Neuronal stem cell (in vitro differentiated cells): ENCODE measurements around the gene C4orf50.

ENCODE experiments used
- DNase-seq: peaks from one replicate; pipeline ENCODE4 v3.0.0-alpha.2; 2013; ENCODE audit warnings: low spot score
- H2AFZ ChIP-seq: one replicate; pipeline ENCODE4 v1.6.1; 2013; ENCODE audit warnings: mild to moderate bottlenecking, low read length, inconsistent platforms
- H2AK5ac ChIP-seq: 2 replicates; pipeline ENCODE4 v1.6.1; 2013; ENCODE audit warnings: low read depth, mild to moderate bottlenecking, inconsistent platforms, low read length, moderate library complexity, mixed read lengths
- H2BK120ac ChIP-seq: 2 replicates; pipeline ENCODE4 v1.6.1; 2013; ENCODE audit warnings: low read depth, mild to moderate bottlenecking, inconsistent platforms, low read length, moderate library complexity, mixed read lengths
- H2BK12ac ChIP-seq: one replicate; pipeline ENCODE4 v1.6.1; 2013; ENCODE audit warnings: low read length, inconsistent platforms
- H2BK15ac ChIP-seq: 2 replicates; pipeline ENCODE4 v1.6.1; 2013; ENCODE audit warnings: mild to moderate bottlenecking, low read length, inconsistent platforms, mixed read lengths
- H2BK5ac ChIP-seq: one replicate; pipeline ENCODE4 v1.6.1; 2013; ENCODE audit warnings: inconsistent platforms, mild to moderate bottlenecking, low read length, moderate library complexity
- H3K14ac ChIP-seq: one replicate; pipeline ENCODE4 v1.6.1; 2013; ENCODE audit warnings: low read length, inconsistent platforms
- H3K18ac ChIP-seq: 2 replicates; pipeline ENCODE4 v1.6.1; 2013; ENCODE audit warnings: low read length, inconsistent platforms
- H3K23ac ChIP-seq: 2 replicates; pipeline ENCODE4 v1.6.1; 2013; ENCODE audit warnings: low read depth, mild to moderate bottlenecking, mixed read lengths, low read length, inconsistent platforms; ENCODE audit not compliant: poor library complexity
- H3K27ac ChIP-seq: replicated peaks from 3 replicates; pipeline ENCODE4 v1.5.1; 2013; ENCODE audit warnings: low read length, inconsistent platforms
- H3K27me3 ChIP-seq, 3 experiments: 2 replicates each; pipeline ENCODE4 v1.6.1; 2013; ENCODE audit warnings: low read length in 3 of 3, mild to moderate bottlenecking in 2 of 3, inconsistent platforms in 1 of 3, low read depth in 1 of 3, mixed read lengths in 1 of 3, moderate library complexity in 1 of 3; ENCODE audit not compliant: control insufficient read depth in 3 of 3, insufficient read depth in 3 of 3
- H3K36me3 ChIP-seq, 2 donors: replicated peaks in 1 of 2; 2 replicates each; pipeline ENCODE4 v1.6.1; 2013; ENCODE audit warnings: low read length in 2 of 2; ENCODE audit not compliant: control insufficient read depth in 2 of 2, insufficient read depth in 2 of 2
- H3K4ac ChIP-seq: 2 replicates; pipeline ENCODE4 v1.6.1; 2013; ENCODE audit warnings: inconsistent platforms, mild to moderate bottlenecking, low read length, moderate library complexity
- H3K4me1 ChIP-seq, 2 donors: 1 replicate in 1 of 2; 2 replicates in 1 of 2; pipeline ENCODE4 v1.6.1; 2013; ENCODE audit warnings: low read length in 2 of 2, low read depth in 1 of 2; ENCODE audit not compliant: control insufficient read depth in 2 of 2, insufficient read depth in 1 of 2
- H3K4me2 ChIP-seq: one replicate; pipeline ENCODE4 v1.6.1; 2013; ENCODE audit warnings: mild to moderate bottlenecking, low read length, inconsistent platforms; ENCODE audit not compliant: insufficient read depth, poor library complexity, severe bottlenecking
- H3K4me3 ChIP-seq, 2 donors: 2 replicates each; pipeline ENCODE4 v1.5.1; 2013; ENCODE audit warnings: low read length in 2 of 2, mild to moderate bottlenecking in 2 of 2, inconsistent platforms in 1 of 2, moderate library complexity in 1 of 2
- H3K79me1 ChIP-seq: one replicate; pipeline ENCODE4 v1.6.1; 2013; ENCODE audit warnings: low read depth, mild to moderate bottlenecking, inconsistent platforms, low read length, moderate library complexity
- H3K9ac ChIP-seq: one replicate; pipeline ENCODE4 v1.6.1; 2013; ENCODE audit warnings: mild to moderate bottlenecking, low read depth, low read length, inconsistent platforms; ENCODE audit not compliant: poor library complexity
- H3K9me3 ChIP-seq, 2 donors: replicated peaks in 1 of 2; 2 replicates each; pipeline versions ENCODE3 to v1.6.1; 2013; ENCODE audit warnings: low read length in 2 of 2, mild to moderate bottlenecking in 2 of 2, inconsistent platforms in 1 of 2, low read depth in 1 of 2, mixed read lengths in 1 of 2, moderate library complexity in 1 of 2; ENCODE audit not compliant: control insufficient read depth in 2 of 2, insufficient read depth in 1 of 2
- H4K8ac ChIP-seq: one replicate; pipeline ENCODE4 v1.6.1; 2013; ENCODE audit warnings: low read depth, mild to moderate bottlenecking, inconsistent platforms, low read length, moderate library complexity
- H4K91ac ChIP-seq: one replicate; pipeline ENCODE4 v1.6.1; 2013; ENCODE audit warnings: low read length, low read depth, mild to moderate bottlenecking, inconsistent platforms; ENCODE audit not compliant: poor library complexity
- WGBS, 2 donors: extraction: QIAGEN DNeasy Blood & Tissue Kit; methylation state at CpG; one replicate each; pipeline ENCODE4 v1.1.7; 2013; ENCODE audit warnings: missing lambda C conversion rate in 2 of 2, mixed read lengths in 1 of 2; ENCODE audit not compliant: insufficient read length in 2 of 2, insufficient replicate concordance in 1 of 2; ENCODE audit errors: extremely low coverage in 2 of 2; 5-methylcytosine and 5-hydroxymethylcytosine counted together

The C4orf50 gene

GRCh38 chr4:5895287-5895686, 122.9 kb downstream of the C4orf50 start:
- no peak for DNase-seq
- peaks cover 9 to 10% of the 10 kb centered on the region in 2 donors for H3K4me1 ChIP-seq
- H3K14ac ChIP-seq, result no peak overlapping the region
- no peak overlapping the region for H3K4me3 ChIP-seq
- H4K91ac ChIP-seq, result no peak overlapping the region
- H2AK5ac ChIP-seq, result no peak overlapping the region
- no CpG with 5 or more reads among the region's 4 CpGs for WGBS, 2 donors
- H3K23ac ChIP-seq, result no peak overlapping the region
- H3K27ac ChIP-seq, result no peak overlapping the region
- H2BK12ac ChIP-seq, result no peak overlapping the region
- no peaks in the 10 kb centered on the region for H3K36me3 ChIP-seq
- H2BK15ac ChIP-seq, result no peak overlapping the region
- no peak overlapping the region for H2AFZ ChIP-seq
- no peak overlapping the region for H3K4me2 ChIP-seq
- H3K9ac ChIP-seq, result no peak overlapping the region
- no peak overlapping the region for H2BK120ac ChIP-seq
- H3K4ac ChIP-seq, result no peak overlapping the region
- no peak overlapping the region for H4K8ac ChIP-seq
- H3K27me3 ChIP-seq, result peaks cover 15 to 92% (median 49%) of the 10 kb centered on the region in 3 experiments
- no peak overlapping the region for H2BK5ac ChIP-seq
- no peak overlapping the region for H3K18ac ChIP-seq
- H3K9me3 ChIP-seq, result peaks cover 4% of the 10 kb centered on the region in 2 donors
- no peaks in the 10 kb centered on the region for H3K79me1 ChIP-seq

- H3K23ac ChIP-seq, result no peak overlapping the region
- peaks cover 15 to 82% (median 55%) of the 10 kb centered on the region in 3 experiments for H3K27me3 ChIP-seq
- H3K4ac ChIP-seq, result no peak overlapping the region
- H3K4me2 ChIP-seq, result no peak overlapping the region
- no peak for DNase-seq
- no peak overlapping the region for H3K27ac ChIP-seq
- no peak overlapping the region for H3K14ac ChIP-seq
- WGBS, 2 donors, result no CpG with 5 or more reads among the region's 7 CpGs
- no peak overlapping the region for H4K91ac ChIP-seq
- H4K8ac ChIP-seq, result no peak overlapping the region
- no peak overlapping the region for H2BK120ac ChIP-seq
- H2BK12ac ChIP-seq, result no peak overlapping the region
- no peaks in the 10 kb centered on the region for H3K36me3 ChIP-seq
- H3K9me3 ChIP-seq, result peaks cover 4% of the 10 kb centered on the region in 2 donors
- no peak overlapping the region for H3K4me3 ChIP-seq
- H2AK5ac ChIP-seq, result peak overlapping the region; percentile 27
- H3K4me1 ChIP-seq, result peaks cover 15 to 17% of the 10 kb centered on the region in 2 donors
- H3K79me1 ChIP-seq, result no peaks in the 10 kb centered on the region
- H3K18ac ChIP-seq, result no peak overlapping the region
- peak overlapping the region; percentile 24 for H3K9ac ChIP-seq
- no peak overlapping the region for H2BK5ac ChIP-seq
- H2AFZ ChIP-seq, result no peak overlapping the region
- H2BK15ac ChIP-seq, result no peak overlapping the region
Measured at GRCh38 chr4:5894266-5894665, 124.0 kb downstream of the C4orf50 start.

- no peak overlapping the region for H2AK5ac ChIP-seq
- H4K8ac ChIP-seq, result no peak overlapping the region
- H3K79me1 ChIP-seq, result no peaks in the 10 kb centered on the region
- no peak overlapping the region for H3K4ac ChIP-seq
- WGBS, 2 donors, result no CpG with 5 or more reads among the region's 8 CpGs
- peaks cover 20 to 21% of the 10 kb centered on the region in 2 donors for H3K4me1 ChIP-seq
- H3K27ac ChIP-seq, result no peak overlapping the region
- no peak overlapping the region for H2BK12ac ChIP-seq
- H3K18ac ChIP-seq, result no peak overlapping the region
- no peak overlapping the region for H2BK5ac ChIP-seq
- no peak overlapping the region for H3K9ac ChIP-seq
- no peak overlapping the region for H3K4me2 ChIP-seq
- H4K91ac ChIP-seq, result no peak overlapping the region
- no peak overlapping the region for H2BK15ac ChIP-seq
- peak overlapping the region in 1 of 2 donors; percentile 35 for H3K4me3 ChIP-seq
- no peak overlapping the region for H3K14ac ChIP-seq
- H2AFZ ChIP-seq, result no peak overlapping the region
- H3K27me3 ChIP-seq, result peaks cover 15 to 76% (median 58%) of the 10 kb centered on the region in 3 experiments
- DNase-seq, result no peak
- H3K9me3 ChIP-seq, result peaks cover 4% of the 10 kb centered on the region in 2 donors
- H3K23ac ChIP-seq, result no peak overlapping the region
- H3K36me3 ChIP-seq, result no peaks in the 10 kb centered on the region
- no peak overlapping the region for H2BK120ac ChIP-seq
Measured at GRCh38 chr4:5893591-5893990, 124.6 kb downstream of the C4orf50 start.

- peak within 1 kb of the TSS; percentile 79 for H3K4me2 ChIP-seq
- peaks cover 15 to 71% (median 58%) of the 10 kb centered on the region in 3 experiments for H3K27me3 ChIP-seq
- WGBS, 2 donors, result no CpG with 5 or more reads among the region's 67 CpGs
- H2BK5ac ChIP-seq, result no peak within 1 kb of the TSS
- H2BK120ac ChIP-seq, result no peak within 1 kb of the TSS
- peaks cover 20 to 21% of the 10 kb centered on the region in 2 donors for H3K4me1 ChIP-seq
- no peak within 1 kb of the TSS for H4K91ac ChIP-seq
- peak; percentile 72 for DNase-seq
- H2AFZ ChIP-seq, result peak within 1 kb of the TSS; percentile 83
- H3K27ac ChIP-seq, result no peak within 1 kb of the TSS
- peak within 1 kb of the TSS; percentile 44 to 76 for H3K4me3 ChIP-seq
- no peaks in the 10 kb centered on the region for H3K79me1 ChIP-seq
- H2BK12ac ChIP-seq, result no peak within 1 kb of the TSS
- no peak within 1 kb of the TSS for H2AK5ac ChIP-seq
- H4K8ac ChIP-seq, result no peak within 1 kb of the TSS
- H3K18ac ChIP-seq, result no peak within 1 kb of the TSS
- peaks cover 4% of the 10 kb centered on the region in 2 donors for H3K9me3 ChIP-seq
- no peak within 1 kb of the TSS for H3K4ac ChIP-seq
- H3K36me3 ChIP-seq, result no peaks in the 10 kb centered on the region
- H3K9ac ChIP-seq, result peak within 1 kb of the TSS; percentile 83
- no peak within 1 kb of the TSS for H2BK15ac ChIP-seq
- H3K23ac ChIP-seq, result no peak within 1 kb of the TSS
- H3K14ac ChIP-seq, result no peak within 1 kb of the TSS
Measured at GRCh38 chr4:5893004-5893580, 125.1 kb downstream of the C4orf50 start, which contains the start of gene CRMP1. Gene CRMP1, minus strand, starts transcription at chr4:5893086. Its CDS starts 117 bp downstream, at chr4:5892969.
